IPS DF 4.7 (cell line): Measurements from ENCODE around the gene ADAMTS7.
"Not testable (repeated sequence)": the region's sequence is repeated elsewhere in the genome, so short reads cannot be mapped to it uniquely, and the experiment has no call there.

Experiments
- DNase-seq: peaks from one replicate; pipeline ENCODE4 v3.0.0-alpha.2; 2013; ENCODE audit warnings: low spot score; ENCODE audit errors: extremely low read depth

Gene ADAMTS7

DNA sequence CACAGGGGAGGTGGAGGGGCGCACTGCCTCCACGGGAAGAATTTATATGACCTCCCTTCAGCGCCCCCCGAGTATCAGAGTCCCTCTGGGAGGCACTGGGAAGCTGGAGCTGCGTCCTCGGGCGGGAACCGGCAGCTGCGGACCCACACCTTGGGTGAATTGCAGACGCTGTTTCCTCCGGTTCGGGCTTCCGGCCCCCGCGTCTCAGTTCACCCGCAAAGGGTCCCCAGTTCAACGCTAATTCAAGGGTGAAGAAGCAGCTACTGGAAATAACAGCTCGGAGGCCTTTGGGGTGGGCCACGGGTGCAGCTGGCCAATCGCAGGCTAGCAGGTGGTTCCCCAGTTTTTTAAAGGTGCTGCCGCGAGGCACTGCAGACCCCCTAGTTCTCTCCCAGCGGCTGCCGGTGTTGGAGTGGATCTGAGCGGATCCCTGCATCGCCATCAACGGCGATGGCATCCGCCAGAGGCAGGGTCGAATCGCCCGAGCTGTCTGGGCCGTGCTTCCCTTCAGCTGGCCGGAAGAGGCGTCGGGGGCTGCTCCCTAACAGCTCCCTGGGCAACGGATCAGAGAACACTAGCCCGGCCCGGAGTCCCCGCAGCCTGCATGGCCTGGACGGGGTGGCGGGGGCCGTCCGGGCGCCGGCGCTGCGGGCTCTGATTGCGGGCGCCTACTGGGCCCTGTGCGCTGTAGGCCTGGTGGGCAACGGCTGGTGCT is 19.4 kb upstream of the ADAMTS7 start:
- no peak for DNase-seq

DNA sequence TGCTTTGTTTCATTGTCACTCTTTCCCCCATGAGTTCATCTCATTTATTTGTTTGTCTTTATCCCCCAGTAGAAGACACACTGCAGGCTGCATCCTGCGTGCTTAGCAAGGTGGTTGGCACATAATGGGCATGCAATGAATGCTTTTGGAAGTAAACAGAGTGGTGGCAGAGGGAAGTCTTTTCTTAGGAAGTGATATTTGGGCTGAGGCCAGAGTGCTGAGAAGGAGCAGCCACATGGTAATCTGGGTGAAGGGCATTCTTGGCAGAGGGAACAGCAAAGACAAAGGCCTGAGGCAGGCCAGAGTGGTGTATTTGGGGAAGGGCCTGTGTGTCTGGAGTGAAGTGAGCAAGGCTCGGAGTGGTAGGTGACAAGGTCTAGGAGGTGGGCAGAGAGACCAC is 17.7 kb upstream of the ADAMTS7 start:
- DNase-seq = no peak

DNA sequence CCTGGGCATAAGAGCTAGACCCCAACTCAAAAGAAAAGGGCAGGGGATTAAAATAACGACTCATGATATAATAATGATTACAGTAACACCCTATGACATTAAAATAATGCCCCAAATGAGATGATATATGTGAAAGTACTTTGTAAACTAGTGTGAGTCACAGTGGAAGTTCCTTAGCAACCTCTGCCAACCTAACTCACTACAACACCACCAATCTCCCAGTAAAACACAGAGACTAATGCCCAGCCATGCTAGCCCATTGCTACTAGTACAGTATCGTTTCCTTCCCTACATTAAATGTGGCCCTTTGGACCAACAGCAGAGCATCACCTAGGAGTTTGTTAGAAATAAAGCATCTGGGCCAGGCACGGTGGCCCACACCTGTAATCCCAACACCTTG is 11.2 kb upstream of the ADAMTS7 start:
- no peak for DNase-seq

DNA sequence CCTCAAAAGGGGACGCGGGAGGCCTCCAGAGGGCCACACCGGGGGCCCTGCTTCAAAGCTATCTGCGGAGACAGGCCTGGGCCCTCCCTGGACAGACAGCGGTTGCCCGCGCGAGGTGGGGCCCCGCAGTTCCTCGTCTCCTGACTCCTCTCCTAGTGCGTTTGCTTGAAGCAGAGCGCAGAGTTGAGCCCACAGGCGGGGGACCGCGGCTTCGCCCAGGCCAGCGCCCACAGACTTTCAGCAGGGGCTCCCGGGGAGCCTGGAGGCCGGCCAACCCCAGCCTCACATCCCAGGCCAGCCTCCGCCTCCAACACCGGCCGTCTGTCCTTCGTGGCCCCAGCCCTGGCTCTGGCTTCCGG is 540 bp upstream of the ADAMTS7 start:
- DNase-seq = no peak

DNA sequence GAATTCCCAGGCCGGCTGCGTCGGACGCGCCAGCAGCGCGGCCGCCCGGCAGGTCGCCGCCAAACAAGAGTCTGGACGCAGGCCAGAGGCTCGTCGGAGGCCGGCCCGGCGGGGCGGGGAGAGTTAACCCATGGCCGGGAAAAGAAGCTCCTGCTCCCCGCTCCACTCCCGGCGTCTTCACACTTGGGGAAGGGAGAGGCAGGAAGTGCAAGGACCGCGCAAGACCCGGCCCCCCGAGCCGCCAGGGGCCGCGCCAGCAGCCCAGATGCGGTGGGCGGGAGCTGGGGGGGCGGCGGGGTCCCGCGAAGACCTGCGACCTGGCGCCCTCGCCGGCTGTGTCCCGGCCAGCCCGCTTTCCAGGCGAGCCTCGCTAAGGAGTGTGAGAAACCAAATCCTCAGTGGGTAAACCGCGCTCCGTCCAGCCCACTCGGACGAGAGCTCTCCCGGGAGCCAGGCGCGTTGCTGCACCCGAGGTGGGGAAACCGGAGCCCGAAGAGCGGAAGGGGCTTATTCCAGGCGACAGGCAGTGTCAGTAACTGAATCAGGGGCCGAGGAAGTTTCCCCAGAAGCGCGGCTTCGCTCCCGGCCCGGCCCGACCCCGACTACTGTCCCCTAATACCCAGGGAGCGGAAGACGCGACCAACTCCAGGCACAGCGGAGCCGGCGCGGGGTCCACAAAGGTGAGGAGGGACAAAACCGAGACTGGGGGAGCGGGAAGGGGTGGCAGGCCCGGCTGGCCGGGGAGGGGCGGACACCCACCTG is 721 bp downstream of the ADAMTS7 start:
- no peak for DNase-seq

- no peak for DNase-seq
Measured at GRCh38 chr15:78810003-78810361, 1.3 kb downstream of the ADAMTS7 start.

GRCh38 chr15:78808550-78808949 is 2.7 kb downstream of the ADAMTS7 start:
- DNase-seq = no peak

DNA sequence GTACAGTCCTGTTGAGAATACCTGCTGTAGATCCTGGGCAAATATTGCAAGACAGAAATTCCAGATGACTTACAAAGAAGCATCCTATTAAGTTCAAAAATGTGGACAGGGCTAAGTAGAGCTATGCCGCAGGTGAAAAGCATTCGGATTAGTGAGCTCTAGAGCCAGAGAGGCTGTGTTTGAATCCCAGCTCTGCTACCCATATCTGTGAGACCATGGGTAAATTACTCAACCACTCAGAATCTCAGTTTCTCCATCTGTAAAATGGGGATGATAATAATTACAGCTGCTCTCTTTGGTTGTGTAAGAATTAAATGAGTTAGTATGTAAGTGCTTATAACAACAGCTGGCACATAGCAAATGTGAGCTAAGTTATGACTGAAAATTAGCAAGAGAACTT is 3.9 kb downstream of the ADAMTS7 start:
- DNase-seq = no peak

GRCh38 chr15:78804391-78804792 is 6.9 kb downstream of the ADAMTS7 start:
- DNase-seq = no peak

- DNase-seq = no peak
Measured at GRCh38 chr15:78800806-78801205, 10.5 kb downstream of the ADAMTS7 start.

- DNase-seq = no peak
Measured at GRCh38 chr15:78800189-78800588, 11.1 kb downstream of the ADAMTS7 start.

DNA sequence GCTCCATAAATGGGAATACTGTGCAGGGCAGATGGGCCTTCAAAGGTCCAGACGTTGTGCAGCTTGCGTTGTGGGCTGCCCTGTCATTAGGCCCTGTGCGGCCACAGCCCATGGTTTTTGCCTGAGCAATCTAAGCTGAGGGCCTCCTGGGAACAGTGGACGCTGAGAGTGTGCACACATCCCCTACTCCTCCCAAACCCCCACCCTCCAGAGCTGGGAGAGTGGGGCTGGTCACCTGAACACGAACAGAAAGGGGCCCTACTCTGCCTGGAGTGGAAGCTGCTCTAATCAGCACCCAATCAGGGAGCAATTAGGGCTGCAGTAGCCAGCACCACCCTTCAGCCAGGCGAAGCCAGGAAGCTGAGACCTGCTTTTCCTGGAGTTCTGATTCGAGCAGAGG is 12.2 kb downstream of the ADAMTS7 start:
- not testable (repeated sequence) for DNase-seq

GRCh38 chr15:78798355-78798754 is 12.9 kb downstream of the ADAMTS7 start:
- not testable (repeated sequence) for DNase-seq

GRCh38 chr15:78797951-78798350 is 13.3 kb downstream of the ADAMTS7 start:
- no peak for DNase-seq

DNA sequence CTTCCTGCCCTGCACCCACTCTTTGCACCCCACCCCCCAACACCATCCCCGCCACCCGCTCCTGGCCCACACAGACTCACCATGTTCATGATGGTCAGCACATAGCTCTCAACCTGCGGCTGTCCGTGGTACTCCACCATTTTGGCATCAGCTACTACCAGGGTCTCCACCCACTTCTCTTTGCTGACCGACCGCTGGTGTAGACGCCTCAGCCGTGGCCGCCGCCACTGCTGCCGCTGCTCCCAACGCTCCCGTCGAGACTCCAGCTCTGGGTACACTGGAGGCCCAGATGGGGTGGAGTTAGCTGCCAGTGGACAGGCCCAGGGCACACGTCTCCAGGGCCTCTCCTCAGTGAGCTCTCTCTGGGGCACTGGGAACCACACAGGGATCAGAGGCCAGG is 14.8 kb downstream of the ADAMTS7 start:
- no peak for DNase-seq

DNA sequence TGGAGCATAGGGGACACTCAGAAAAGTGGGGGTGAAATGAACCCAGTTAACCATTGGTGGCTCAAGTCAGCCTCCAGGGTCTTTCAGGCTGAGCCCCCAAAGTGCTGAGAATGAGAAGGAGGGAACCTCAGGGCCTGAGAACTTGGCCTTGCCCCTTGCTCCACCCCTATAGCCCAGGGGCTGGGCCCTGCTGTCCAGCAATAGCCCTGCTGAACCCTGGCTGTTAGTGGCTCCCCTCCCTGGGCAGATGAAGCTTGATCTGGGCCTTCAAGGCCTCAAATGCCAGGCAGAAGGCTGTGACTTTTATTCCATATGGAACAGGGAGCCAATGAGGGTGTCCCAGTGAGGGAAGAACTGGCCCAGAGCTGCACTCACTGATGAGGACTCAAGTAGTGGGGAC is 16.2 kb downstream of the ADAMTS7 start:
- no peak for DNase-seq

DNA sequence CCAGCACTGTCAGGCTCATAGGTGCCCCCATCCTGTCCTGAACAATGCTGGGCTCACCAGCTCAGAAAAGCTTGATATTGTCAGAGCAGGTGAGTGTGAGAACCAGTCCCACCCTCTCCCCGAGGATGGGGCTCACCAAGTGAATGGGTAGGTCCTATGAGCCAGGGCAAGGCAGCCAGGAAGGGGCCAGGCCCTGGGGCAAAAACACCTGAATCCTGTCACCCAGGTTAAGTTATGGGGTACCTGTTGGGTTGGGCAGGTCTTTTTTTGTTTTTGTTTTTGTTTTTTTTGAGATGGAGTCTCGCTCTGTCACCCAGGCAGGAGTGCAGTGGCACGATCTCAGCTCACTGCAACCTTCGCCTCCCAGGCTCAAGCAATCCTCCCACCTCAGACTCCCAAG is 16.8 kb downstream of the ADAMTS7 start:
- DNase-seq = not testable (repeated sequence)

DNA sequence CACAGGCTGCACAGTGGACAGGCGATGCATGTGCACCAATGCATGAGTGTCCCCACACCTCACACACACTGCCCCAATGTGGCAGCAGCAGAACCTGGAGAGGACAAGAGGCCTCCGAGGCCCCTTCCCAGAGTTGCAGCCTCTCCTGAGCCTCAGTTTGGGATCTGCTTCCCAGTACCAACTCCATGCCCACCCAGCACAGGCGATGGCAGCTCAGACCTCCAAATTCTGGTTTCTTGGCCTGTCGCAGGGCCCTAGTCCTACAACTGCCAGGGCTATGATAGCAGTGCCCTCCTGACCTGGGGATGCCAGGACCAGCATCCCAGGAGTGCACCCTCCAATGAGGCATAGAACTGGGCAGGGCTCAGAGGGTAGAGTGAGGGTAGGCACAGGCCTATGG is 19.9 kb downstream of the ADAMTS7 start:
- DNase-seq = no peak

DNA sequence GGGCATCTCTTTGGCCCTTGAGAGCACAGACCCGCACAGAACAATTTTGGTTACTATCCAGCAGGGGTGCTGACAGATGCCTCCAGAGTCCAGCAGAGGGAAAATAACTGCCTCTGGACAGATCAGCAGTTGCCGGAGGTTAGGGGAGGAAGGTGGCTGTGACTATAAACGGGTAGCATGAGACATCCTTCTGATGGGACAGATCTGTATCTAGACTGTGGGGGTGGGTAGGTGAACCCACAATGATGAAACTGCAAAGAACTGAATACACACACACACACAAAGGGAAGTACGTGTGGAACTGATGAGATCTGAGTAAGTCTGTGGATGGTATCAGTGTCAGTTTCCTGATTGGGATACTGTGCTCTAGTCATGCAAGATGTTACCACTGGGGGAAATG is 21.2 kb downstream of the ADAMTS7 start:
- no peak for DNase-seq

- DNase-seq = no peak
Measured at GRCh38 chr15:78789615-78790014, 21.6 kb downstream of the ADAMTS7 start.

DNA sequence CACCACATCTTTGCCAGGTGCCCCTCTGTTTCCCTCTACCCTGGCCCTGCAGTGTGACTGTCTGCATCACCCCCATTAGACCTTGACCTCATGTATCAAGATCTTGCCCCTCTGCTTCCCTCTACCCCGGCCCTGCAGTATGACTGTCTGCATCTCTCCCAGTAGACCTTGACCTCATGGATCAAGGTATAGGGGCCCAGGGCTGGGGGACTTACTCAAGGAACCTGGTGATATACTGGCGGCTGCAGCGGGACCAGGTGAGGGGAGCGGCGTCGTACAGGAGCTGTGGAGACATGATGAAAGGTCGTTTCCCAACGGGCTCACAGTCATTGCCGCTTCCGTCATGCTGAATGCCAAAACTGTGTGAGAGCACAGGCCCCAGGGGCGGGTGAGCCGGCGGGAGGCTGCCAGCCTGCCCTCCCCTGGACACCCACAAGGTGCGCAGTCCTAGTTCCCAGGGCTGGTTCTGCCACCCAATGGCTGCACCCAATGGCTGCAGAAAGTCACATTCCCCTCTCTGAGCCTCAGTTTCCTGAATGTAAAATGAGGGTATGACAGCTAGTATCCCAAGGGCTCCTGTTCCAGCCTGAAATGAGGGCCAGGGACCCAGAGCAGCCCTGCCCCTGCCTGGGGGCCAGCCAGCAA is 23.1 kb downstream of the ADAMTS7 start:
- DNase-seq = no peak

- not testable (repeated sequence) for DNase-seq
Measured at GRCh38 chr15:78782402-78782801, 28.9 kb downstream of the ADAMTS7 start.

DNA sequence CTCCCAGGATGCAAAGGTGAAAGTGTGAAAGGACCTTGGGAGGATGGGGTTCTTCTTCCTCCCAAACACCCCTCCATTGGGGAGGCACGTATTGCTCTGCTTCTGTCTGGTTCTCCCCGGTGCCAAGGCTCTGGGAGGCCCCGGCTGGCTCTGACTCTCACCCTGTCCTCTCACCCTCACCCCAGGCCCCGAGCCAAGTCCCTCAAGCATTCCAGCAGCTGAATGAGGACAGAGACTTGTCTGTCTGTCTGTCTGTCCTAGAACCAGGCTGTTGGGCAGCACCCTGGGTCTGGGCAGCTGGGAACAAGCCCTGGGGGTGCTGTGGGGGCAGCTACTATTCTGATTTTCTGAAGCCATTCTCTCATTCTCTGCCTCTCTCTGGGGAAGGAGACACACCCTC is 29.9 kb downstream of the ADAMTS7 start:
- DNase-seq = not testable (repeated sequence)
